GM21528 (cell line): ENCODE data around the gene SLC22A13.
"Not testable (repeated sequence)": the region's sequence is repeated elsewhere in the genome, so short reads cannot be mapped to it uniquely, and the experiment has no call there.

Experiments used
- ATAC-seq: cut with Tn5 transposase; IDR thresholded peaks from one replicate; pipeline ENCODE4 v1.9.1; 2021; ENCODE audit warnings: mild to moderate bottlenecking, moderate library complexity; ENCODE audit not compliant: unreplicated experiment, low FRiP score

SLC22A13 gene

GRCh38 chr3:38265604-38266307 lies at the start of gene SLC22A13:
Gene SLC22A13, plus strand, starts transcription at chr3:38265812. Its CDS starts 49 bp downstream, at chr3:38265861.
- no peak for ATAC-seq

- ATAC-seq, result no peak
Observed at GRCh38 chr3:38219609-38220197, 45.9 kb upstream of the SLC22A13 start.

- ATAC-seq, result no peak
Observed at GRCh38 chr3:38221005-38221404, 44.6 kb upstream of the SLC22A13 start.

GRCh38 chr3:38222032-38222634 lies 43.5 kb upstream of the SLC22A13 start:
- ATAC-seq, result no peak

- ATAC-seq, result no peak
Observed at GRCh38 chr3:38224357-38224756, 41.3 kb upstream of the SLC22A13 start.

GRCh38 chr3:38226273-38226672 lies 39.3 kb upstream of the SLC22A13 start:
- ATAC-seq, result no peak

GRCh38 chr3:38227989-38228388 lies 37.6 kb upstream of the SLC22A13 start:
- no peak for ATAC-seq

GRCh38 chr3:38229036-38229435 lies 36.6 kb upstream of the SLC22A13 start:
- ATAC-seq, result no peak

- no peak for ATAC-seq
Observed at GRCh38 chr3:38232701-38233100, 32.9 kb upstream of the SLC22A13 start.

GRCh38 chr3:38235466-38235865 lies 30.1 kb upstream of the SLC22A13 start:
- ATAC-seq, result no peak

GRCh38 chr3:38238416-38239008 lies 27.1 kb upstream of the SLC22A13 start:
- no peak for ATAC-seq

- ATAC-seq, result not testable (repeated sequence)
Observed at GRCh38 chr3:38242812-38243211, 22.8 kb upstream of the SLC22A13 start.

- ATAC-seq, result no peak
Observed at GRCh38 chr3:38245930-38246329, 19.7 kb upstream of the SLC22A13 start.

- no peak for ATAC-seq
Observed at GRCh38 chr3:38247366-38248035, 18.1 kb upstream of the SLC22A13 start.

- ATAC-seq, result no peak
Observed at GRCh38 chr3:38250198-38250597, 15.4 kb upstream of the SLC22A13 start.

GRCh38 chr3:38251197-38251596 lies 14.4 kb upstream of the SLC22A13 start:
- ATAC-seq, result no peak

- no peak for ATAC-seq
Observed at GRCh38 chr3:38253704-38254103, 11.9 kb upstream of the SLC22A13 start.

GRCh38 chr3:38254872-38255271 lies 10.7 kb upstream of the SLC22A13 start:
- ATAC-seq, result no peak

GRCh38 chr3:38255627-38256026 lies 10.0 kb upstream of the SLC22A13 start:
- ATAC-seq, result no peak

GRCh38 chr3:38257583-38257982 lies 8.0 kb upstream of the SLC22A13 start:
- no peak for ATAC-seq

GRCh38 chr3:38260474-38260873 lies 5.1 kb upstream of the SLC22A13 start:
- no peak for ATAC-seq
